H1 (cell line): ENCODE measurements around the gene GPSM1. TPM values are rescaled to one million over a fixed set of nuclear protein-coding genes. Genes with fewer than 3 reads are reported as not detected.

Experiments used
- BACH1 ChIP-seq: IDR thresholded peaks from 2 replicates; pipeline ENCODE4 v1.6.1; 2012; ENCODE audit warnings: low read length, improper control_type of control experiment
- POLR2AphosphoS5 ChIP-seq: IDR thresholded peaks from 2 replicates; pipeline ENCODE4 v1.6.1; 2011; ENCODE audit warnings: low read depth, low read length
- SUZ12 ChIP-seq: fragments of 200-600 bp; sonication (generic); IDR thresholded peaks from 2 replicates; pipeline ENCODE4 v1.6.1; 2012; ENCODE audit warnings: mild to moderate bottlenecking, inconsistent platforms, low read length, moderate library complexity, mixed read lengths
- TCF12 ChIP-seq: IDR thresholded peaks from 2 replicates; pipeline ENCODE4 v1.6.1; 2011; ENCODE audit warnings: low read depth, mild to moderate bottlenecking, low read length
- polyA plus RNA-seq, 7 experiments: library from polyadenylated mRNA; depleted of rRNA in 3 of 7; stranded (reverse) in 5 of 7; unstranded in 2 of 7; fragments of >200 nt in 5 of 7; fragments of 200-250 nt in 2 of 7; gene quantifications; 1 replicate in 5 of 7; 2 replicates in 1 of 7; 4 replicates in 1 of 7; pipeline versions ENCODE4 v1.2.1 to v1.2.3, GENCODE V29; 2011 to 2013; ENCODE audit warnings: missing spikeins in 2 of 7, mixed read lengths in 2 of 7
- total RNA-seq: library from RNA; stranded (reverse); fragmentation: NEBNext Ultra II Directional; extraction: Animal tissue kit (Norgen Biotek cat#: 25700); gene quantifications from 2 replicates; pipeline ENCODE4 v1.2.1, GENCODE V29; 2021
- TF ChIP-seq, protein P1 (sequence below): IDR thresholded peaks from 2 replicates; pipeline ENCODE4 v1.6.1; 2011; ENCODE audit warnings: low read length, improper control_type of control experiment

GPSM1 gene
- total and polyA plus RNA-seq, 2 of the 8 experiments (the other 6 are each of a cell fraction or from before 2014, with no cell fraction given): 12.8 to 18.0 TPM

DNA sequence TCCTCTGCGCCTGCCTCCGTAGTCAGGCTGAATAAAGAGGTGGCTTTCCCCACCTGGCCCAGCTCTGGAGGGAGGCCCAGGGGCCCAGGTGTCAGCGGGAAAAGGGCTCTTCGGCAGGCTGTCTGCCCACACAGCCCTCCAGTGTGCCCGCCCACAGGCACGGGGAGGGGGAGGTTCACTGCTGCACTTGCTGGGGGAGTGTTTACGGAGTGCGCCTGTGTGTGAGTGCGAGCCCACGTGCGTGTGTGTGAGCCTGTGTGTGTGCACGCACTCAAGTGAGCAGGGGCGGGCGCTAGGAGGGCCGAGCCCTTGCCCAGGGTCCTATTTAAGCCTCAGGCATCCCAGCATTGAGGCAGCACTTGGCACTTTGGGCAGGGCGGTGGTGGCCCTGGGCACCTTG is 25.3 kb downstream of the GPSM1 start (continued):
- TF ChIP-seq BACH1 (no peak), POLR2AphosphoS5 (no peak), TCF12 (no peak), SUZ12 (no peak)
- TF ChIP-seq, protein P1, sequence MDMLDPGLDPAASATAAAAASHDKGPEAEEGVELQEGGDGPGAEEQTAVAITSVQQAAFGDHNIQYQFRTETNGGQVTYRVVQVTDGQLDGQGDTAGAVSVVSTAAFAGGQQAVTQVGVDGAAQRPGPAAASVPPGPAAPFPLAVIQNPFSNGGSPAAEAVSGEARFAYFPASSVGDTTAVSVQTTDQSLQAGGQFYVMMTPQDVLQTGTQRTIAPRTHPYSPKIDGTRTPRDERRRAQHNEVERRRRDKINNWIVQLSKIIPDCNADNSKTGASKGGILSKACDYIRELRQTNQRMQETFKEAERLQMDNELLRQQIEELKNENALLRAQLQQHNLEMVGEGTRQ: no peak
